CD8-positive, alpha-beta memory T cell (primary cell): ENCODE results near the gene HOXD1. TPM values are rescaled to one million over a fixed set of nuclear protein-coding genes. Genes with fewer than 3 reads are reported as not detected.

ENCODE experiments used
- CTCF ChIA-PET: fragments of 350-600 bp; sonication (Branson Sonifier 250); formaldehyde crosslinking; loops from one replicate; lab custom pipeline; 2021; ENCODE audit warnings: antibody characterized with exemption; lab: Charles Lee
- POLR2A ChIA-PET: fragments of 350-600 bp; sonication (Branson Sonifier 250); formaldehyde crosslinking; loops from one replicate; lab custom pipeline; 2021; ENCODE audit warnings: antibody characterized with exemption; lab: Charles Lee
- DNase-seq, 5 donors: peaks; one replicate each; pipeline versions ENCODE4 v3.0.0 to v3.0.0-alpha.2; 2020 to 2022; ENCODE audit warnings: mixed read lengths in 1 of 5
- H3K27ac ChIP-seq: one replicate; pipeline ENCODE4 v1.7.0; 2013; ENCODE audit warnings: low read depth, mild to moderate bottlenecking, low read length, moderate library complexity
- H3K27me3 ChIP-seq: 2 replicates; pipeline ENCODE4 v1.7.0; 2013; ENCODE audit warnings: low read length, mild to moderate bottlenecking; ENCODE audit not compliant: insufficient read depth, poor library complexity, severe bottlenecking
- H3K36me3 ChIP-seq: 2 replicates; pipeline ENCODE4 v1.7.0; 2013; ENCODE audit warnings: mild to moderate bottlenecking, low read length, moderate library complexity; ENCODE audit not compliant: insufficient read depth
- H3K4me1 ChIP-seq: 2 replicates; pipeline ENCODE4 v1.7.0; 2013; ENCODE audit warnings: mild to moderate bottlenecking, low read length, moderate library complexity; ENCODE audit not compliant: insufficient read depth
- H3K4me3 ChIP-seq: 2 replicates; pipeline ENCODE4 v1.7.0; 2013; ENCODE audit warnings: mild to moderate bottlenecking, low read length
- H3K9me3 ChIP-seq: 2 replicates; pipeline ENCODE4 v1.7.0; 2013; ENCODE audit warnings: mild to moderate bottlenecking, low read length
- H3K27ac Mint-ChIP-seq, 8 donors: one replicate each; pipeline ENCODE4 v1.8.0; 2020 to 2021; ENCODE audit warnings: mixed read lengths in 8 of 8, mild to moderate bottlenecking in 6 of 8, inconsistent platforms in 3 of 8, moderate library complexity in 3 of 8
- H3K27me3 Mint-ChIP-seq, 2 donors: one replicate each; pipeline ENCODE4 v1.8.0; 2020 to 2021; ENCODE audit warnings: mixed read lengths in 2 of 2, mild to moderate bottlenecking in 1 of 2, moderate library complexity in 1 of 2
- H3K36me3 Mint-ChIP-seq, 3 donors: one replicate each; pipeline ENCODE4 v1.8.0; 2020 to 2021; ENCODE audit warnings: mixed read lengths in 3 of 3, inconsistent platforms in 1 of 3, mild to moderate bottlenecking in 1 of 3
- H3K4me1 Mint-ChIP-seq, 3 donors: one replicate each; pipeline ENCODE4 v1.8.0; 2020 to 2021; ENCODE audit warnings: mixed read lengths in 3 of 3, inconsistent platforms in 1 of 3, mild to moderate bottlenecking in 1 of 3
- H3K4me3 Mint-ChIP-seq, 7 donors: one replicate each; pipeline ENCODE4 v1.8.0; 2020 to 2021; ENCODE audit warnings: mixed read lengths in 7 of 7, mild to moderate bottlenecking in 6 of 7, moderate library complexity in 4 of 7, inconsistent platforms in 2 of 7
- H3K9me3 Mint-ChIP-seq, 5 donors: one replicate each; pipeline ENCODE4 v1.8.0; 2020 to 2022; ENCODE audit warnings: mixed read lengths in 5 of 5, mild to moderate bottlenecking in 3 of 5, moderate library complexity in 2 of 5, inconsistent platforms in 1 of 5
- polyA plus RNA-seq: library from polyadenylated mRNA; unstranded; fragments of 300-500 nt; fragmentation: Illumina TruSeq; gene quantifications from one replicate; pipeline ENCODE4 v1.2.3, GENCODE V29; 2021
- total RNA-seq, 2 experiments: library from RNA; stranded (reverse); gene quantifications; one replicate each; pipeline ENCODE4 v1.2.3, GENCODE V29; 2021

HOXD1 gene
- total and polyA plus RNA-seq, 3 experiments from 2014 or later = not detected

GRCh38 chr2:176202491-176202890 lies 14.0 kb downstream of the HOXD1 start:
- H3K4me1 ChIP-seq = no peaks in the 10 kb centered on the region
- ChIA-PET POLR2A (no interaction called here), CTCF (no interaction called here)
- Mint-ChIP-seq H3K27ac (no peak overlapping the region), H3K36me3 (no peaks in the 10 kb centered on the region), H3K4me3 (no peak overlapping the region), H3K4me1 (no peaks in the 10 kb centered on the region), H3K9me3 (peaks cover 0 to 6% (median 4%) of the 10 kb centered on the region in 5 donors), H3K27me3 (peaks cover 12 to 34% of the 10 kb centered on the region in 2 donors)
- no peak for DNase-seq
- no peaks in the 10 kb centered on the region for H3K36me3 ChIP-seq
- no peak overlapping the region for H3K4me3 ChIP-seq
- H3K27me3 ChIP-seq = peaks cover 4% of the 10 kb centered on the region
- H3K9me3 ChIP-seq = no peaks in the 10 kb centered on the region
- no peak overlapping the region for H3K27ac ChIP-seq

GRCh38 chr2:176205126-176205525 lies 16.7 kb downstream of the HOXD1 start:
- Histone ChIP-seq H3K9me3 (no peaks in the 10 kb centered on the region), H3K27ac (no peak overlapping the region), H3K4me1 (no peaks in the 10 kb centered on the region), H3K4me3 (no peak overlapping the region), H3K36me3 (no peaks in the 10 kb centered on the region), H3K27me3 (no peaks in the 10 kb centered on the region)
- H3K9me3 Mint-ChIP-seq = peaks cover 0 to 6% (median 4%) of the 10 kb centered on the region in 5 donors
- H3K4me1 Mint-ChIP-seq = no peaks in the 10 kb centered on the region
- ChIA-PET POLR2A (no interaction called here), CTCF (no interaction called here)
- H3K36me3 Mint-ChIP-seq = no peaks in the 10 kb centered on the region
- H3K27ac Mint-ChIP-seq = no peak overlapping the region
- no peak overlapping the region for H3K4me3 Mint-ChIP-seq
- peaks cover 13 to 30% of the 10 kb centered on the region in 2 donors for H3K27me3 Mint-ChIP-seq
- DNase-seq = no peak

- no peaks in the 10 kb centered on the region for H3K9me3 ChIP-seq
- no peaks in the 10 kb centered on the region for H3K4me1 ChIP-seq
- no peak overlapping the region for H3K27ac ChIP-seq
- no peaks in the 10 kb centered on the region for H3K4me1 Mint-ChIP-seq
- H3K4me3 ChIP-seq = no peak overlapping the region
- POLR2A ChIA-PET = no interaction called here
- H3K27me3 ChIP-seq = no peaks in the 10 kb centered on the region
- H3K27me3 Mint-ChIP-seq = peaks cover 15 to 33% of the 10 kb centered on the region in 2 donors
- H3K9me3 Mint-ChIP-seq = peaks cover 0 to 6% (median 4%) of the 10 kb centered on the region in 5 donors
- no peak overlapping the region for H3K27ac Mint-ChIP-seq
- H3K36me3 Mint-ChIP-seq = no peaks in the 10 kb centered on the region
- no peak overlapping the region for H3K4me3 Mint-ChIP-seq
- H3K36me3 ChIP-seq = no peaks in the 10 kb centered on the region
- CTCF ChIA-PET = no interaction called here
- no peak for DNase-seq
Observed at GRCh38 chr2:176206136-176206535, 17.7 kb downstream of the HOXD1 start.

DNA sequence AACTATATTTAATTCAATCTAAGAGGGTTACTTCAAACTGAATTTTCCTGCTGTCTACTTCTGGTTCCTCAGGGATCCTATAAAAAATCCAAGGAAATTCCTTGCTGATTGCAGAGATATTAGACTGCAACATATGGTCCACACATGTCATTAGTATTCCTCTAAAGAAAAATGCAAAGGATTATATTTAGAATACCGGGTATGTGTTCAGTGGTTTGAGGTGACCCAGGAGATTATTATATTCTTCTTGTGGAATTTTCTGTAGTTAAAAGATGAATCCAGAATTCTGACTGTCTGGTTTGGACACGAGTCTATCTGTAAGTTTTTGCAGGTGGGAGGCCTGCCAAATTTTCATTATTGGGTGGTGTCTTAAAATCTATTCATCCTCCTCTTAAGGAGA lies 18.2 kb downstream of the HOXD1 start:
- ChIA-PET POLR2A (no interaction called here), CTCF (no interaction called here)
- Mint-ChIP-seq H3K4me3 (no peak overlapping the region), H3K9me3 (peaks cover 0 to 6% (median 4%) of the 10 kb centered on the region in 5 donors), H3K4me1 (no peaks in the 10 kb centered on the region), H3K27me3 (peaks cover 15 to 35% of the 10 kb centered on the region in 2 donors), H3K27ac (no peak overlapping the region), H3K36me3 (no peaks in the 10 kb centered on the region)
- H3K27me3 ChIP-seq = no peaks in the 10 kb centered on the region
- no peaks in the 10 kb centered on the region for H3K9me3 ChIP-seq
- no peaks in the 10 kb centered on the region for H3K4me1 ChIP-seq
- H3K36me3 ChIP-seq = no peaks in the 10 kb centered on the region
- H3K4me3 ChIP-seq = no peak overlapping the region
- H3K27ac ChIP-seq = no peak overlapping the region
- DNase-seq = no peak

DNA sequence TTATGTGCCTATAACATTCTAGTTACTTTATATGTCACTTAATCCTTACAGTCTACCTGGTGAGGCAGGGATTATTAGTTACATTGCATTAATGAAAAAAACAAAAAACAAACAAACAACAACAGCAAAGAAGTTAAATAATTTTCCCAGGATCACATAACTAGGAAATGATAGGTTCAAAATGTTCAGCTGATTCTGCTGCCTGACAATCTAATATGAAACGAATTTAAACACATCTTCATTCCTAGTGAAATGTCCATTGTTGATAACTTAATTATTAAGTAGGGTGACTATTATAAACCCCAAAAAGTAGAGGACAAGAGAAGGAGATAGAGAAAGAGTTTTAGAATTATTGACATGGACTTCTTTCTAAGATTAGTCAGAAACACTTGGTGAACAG lies 22.6 kb downstream of the HOXD1 start:
- no peak overlapping the region for H3K27ac ChIP-seq
- ChIA-PET CTCF (no interaction called here), POLR2A (no interaction called here)
- no peak overlapping the region for H3K4me3 ChIP-seq
- Mint-ChIP-seq H3K9me3 (no peaks in the 10 kb centered on the region), H3K4me3 (no peak overlapping the region), H3K27ac (no peak overlapping the region), H3K4me1 (no peaks in the 10 kb centered on the region), H3K27me3 (peaks cover 13 to 18% of the 10 kb centered on the region in 2 donors), H3K36me3 (no peaks in the 10 kb centered on the region)
- no peaks in the 10 kb centered on the region for H3K9me3 ChIP-seq
- no peaks in the 10 kb centered on the region for H3K36me3 ChIP-seq
- H3K4me1 ChIP-seq = no peaks in the 10 kb centered on the region
- H3K27me3 ChIP-seq = no peaks in the 10 kb centered on the region
- DNase-seq = no peak

GRCh38 chr2:176212276-176212675 lies 23.8 kb downstream of the HOXD1 start:
- H3K36me3 ChIP-seq = no peaks in the 10 kb centered on the region
- no peaks in the 10 kb centered on the region for H3K4me1 Mint-ChIP-seq
- H3K27me3 ChIP-seq = no peaks in the 10 kb centered on the region
- POLR2A ChIA-PET = no interaction called here
- no peak overlapping the region for H3K27ac ChIP-seq
- H3K9me3 Mint-ChIP-seq = no peaks in the 10 kb centered on the region
- CTCF ChIA-PET = no interaction called here
- no peaks in the 10 kb centered on the region for H3K4me1 ChIP-seq
- no peaks in the 10 kb centered on the region for H3K36me3 Mint-ChIP-seq
- H3K4me3 ChIP-seq = no peak overlapping the region
- no peak for DNase-seq
- H3K9me3 ChIP-seq = no peaks in the 10 kb centered on the region
- H3K4me3 Mint-ChIP-seq = no peak overlapping the region
- H3K27me3 Mint-ChIP-seq = peaks cover 13 to 18% of the 10 kb centered on the region in 2 donors
- H3K27ac Mint-ChIP-seq = no peak overlapping the region

- no peaks in the 10 kb centered on the region for H3K9me3 Mint-ChIP-seq
- H3K4me1 ChIP-seq = no peaks in the 10 kb centered on the region
- no peak overlapping the region for H3K27ac ChIP-seq
- no peaks in the 10 kb centered on the region for H3K36me3 Mint-ChIP-seq
- H3K4me3 ChIP-seq = no peak overlapping the region
- no peaks in the 10 kb centered on the region for H3K4me1 Mint-ChIP-seq
- H3K36me3 ChIP-seq = no peaks in the 10 kb centered on the region
- no peaks in the 10 kb centered on the region for H3K27me3 ChIP-seq
- no peak overlapping the region for H3K4me3 Mint-ChIP-seq
- H3K27ac Mint-ChIP-seq = no peak overlapping the region
- no peak for DNase-seq
- CTCF ChIA-PET = no interaction called here
- H3K9me3 ChIP-seq = no peaks in the 10 kb centered on the region
- H3K27me3 Mint-ChIP-seq = peaks cover 15 to 18% of the 10 kb centered on the region in 2 donors
- POLR2A ChIA-PET = no interaction called here
Observed at GRCh38 chr2:176213406-176213805, 24.9 kb downstream of the HOXD1 start.

GRCh38 chr2:176227874-176228273 lies 39.4 kb downstream of the HOXD1 start:
- Histone ChIP-seq H3K9me3 (no peaks in the 10 kb centered on the region), H3K4me1 (no peaks in the 10 kb centered on the region), H3K27me3 (peaks cover 3% of the 10 kb centered on the region), H3K4me3 (no peak overlapping the region), H3K27ac (no peak overlapping the region), H3K36me3 (no peaks in the 10 kb centered on the region)
- peaks cover 18 to 77% of the 10 kb centered on the region in 2 donors for H3K27me3 Mint-ChIP-seq
- no peak overlapping the region for H3K4me3 Mint-ChIP-seq
- no peak for DNase-seq
- ChIA-PET CTCF (no interaction called here), POLR2A (no interaction called here)
- no peaks in the 10 kb centered on the region for H3K4me1 Mint-ChIP-seq
- H3K9me3 Mint-ChIP-seq = no peaks in the 10 kb centered on the region
- no peaks in the 10 kb centered on the region for H3K36me3 Mint-ChIP-seq
- H3K27ac Mint-ChIP-seq = no peak overlapping the region

- no peaks in the 10 kb centered on the region for H3K9me3 Mint-ChIP-seq
- Histone ChIP-seq H3K9me3 (no peaks in the 10 kb centered on the region), H3K36me3 (no peaks in the 10 kb centered on the region), H3K4me1 (no peaks in the 10 kb centered on the region), H3K4me3 (no peak overlapping the region), H3K27me3 (no peaks in the 10 kb centered on the region), H3K27ac (no peak overlapping the region)
- H3K27me3 Mint-ChIP-seq = peaks cover 11 to 61% of the 10 kb centered on the region in 2 donors
- no peaks in the 10 kb centered on the region for H3K4me1 Mint-ChIP-seq
- DNase-seq = no peak
- ChIA-PET POLR2A (no interaction called here), CTCF (no interaction called here)
- H3K36me3 Mint-ChIP-seq = no peaks in the 10 kb centered on the region
- no peak overlapping the region for H3K27ac Mint-ChIP-seq
- H3K4me3 Mint-ChIP-seq = no peak overlapping the region
Observed at GRCh38 chr2:176234156-176234555, 45.7 kb downstream of the HOXD1 start.
